OCI-LY1 (cell line): ENCODE data around the gene LTA4H.

Source experiments
- CTCF ChIP-seq: fragments of 200-600 bp; sonication (generic), shearing (Covaris generic); IDR thresholded peaks from 2 replicates; pipeline ENCODE4 v1.5.1; 2017; ENCODE audit warnings: mild to moderate bottlenecking, antibody characterized with exemption, low read length, moderate library complexity, mixed read lengths
- EZH2 ChIP-seq: fragments of 200-600 bp; sonication (generic), shearing (Covaris generic); IDR thresholded peaks from 2 replicates; pipeline ENCODE4 v1.8.0; 2017; ENCODE audit warnings: borderline replicate concordance, mixed run types, mild to moderate bottlenecking, antibody characterized with exemption, low read length, moderate library complexity, mixed read lengths

GRCh38 chr12:96036765-96037455, 1.5 kb upstream of the LTA4H start:
- TF ChIP-seq CTCF (no peak), EZH2 (no peak)
